GM12878 (cell line): ENCODE results near the gene CREB3L1. TPM values are rescaled to one million over a fixed set of nuclear protein-coding genes. Genes with fewer than 3 reads are reported as not detected.

Experiments used
- ATF2 ChIP-seq: IDR thresholded peaks from 2 replicates; pipeline ENCODE4 v1.6.1; 2012; ENCODE audit warnings: low read length, inconsistent platforms
- BACH1 ChIP-seq: fragments of 450-650 bp; IDR thresholded peaks from 2 replicates; pipeline ENCODE4 v1.6.1; 2017; ENCODE audit warnings: mild to moderate bottlenecking, borderline replicate concordance
- BCL3 ChIP-seq: IDR thresholded peaks from 2 replicates; pipeline ENCODE4 v1.6.1; 2011; ENCODE audit warnings: borderline replicate concordance, low read depth, mild to moderate bottlenecking, moderate library complexity, low read length; ENCODE audit not compliant: insufficient read depth, poor library complexity, severe bottlenecking
- CBX3 ChIP-seq: fragments of 200-600 bp; sonication (generic); IDR thresholded peaks from 2 replicates; pipeline ENCODE4 v1.6.1; 2016; ENCODE audit warnings: low read depth, borderline replicate concordance
- ELK1 ChIP-seq: IDR thresholded peaks from 2 replicates; pipeline ENCODE4 v1.6.1; 2012; ENCODE audit warnings: low read depth, low read length, improper control_type of control experiment
- FOS ChIP-seq: IDR thresholded peaks from 3 replicates; pipeline ENCODE4 v1.6.1; 2011; ENCODE audit warnings: borderline replicate concordance; ENCODE audit not compliant: insufficient read length; ENCODE audit errors: extremely low read depth
- HSF1 ChIP-seq: fragments of 150-350 bp; IDR thresholded peaks from 2 replicates; pipeline ENCODE4 v1.6.1; 2014; ENCODE audit warnings: mild to moderate bottlenecking, low read depth, low read length
- MTA2 ChIP-seq: fragments of 450-650 bp; IDR thresholded peaks from 2 replicates; pipeline ENCODE4 v1.6.1; 2016; ENCODE audit warnings: low read depth, mild to moderate bottlenecking, moderate library complexity
- MYB ChIP-seq: fragments of 150-350 bp; IDR thresholded peaks from 2 replicates; pipeline ENCODE4 v1.6.1; 2014; ENCODE audit warnings: mild to moderate bottlenecking, low read depth, low read length, borderline replicate concordance
- NFYB ChIP-seq: IDR thresholded peaks from 2 replicates; pipeline ENCODE4 v1.6.1; 2011; ENCODE audit warnings: low read depth, mild to moderate bottlenecking, low read length, improper control_type of control experiment, moderate library complexity; ENCODE audit not compliant: insufficient read depth
- NKRF ChIP-seq: fragments of 450-650 bp; conservative IDR thresholded peaks from 2 replicates; pipeline ENCODE4 v1.6.1; 2017; ENCODE audit warnings: mild to moderate bottlenecking, moderate library complexity
- PRDM15 ChIP-seq: fragments of 450-650 bp; formaldehyde crosslinking; IDR thresholded peaks from 2 replicates; pipeline ENCODE4 v1.4.0; 2020; ENCODE audit warnings: mild to moderate bottlenecking, moderate library complexity
- SMARCA5 ChIP-seq: fragments of 450-650 bp; IDR thresholded peaks from 2 replicates; pipeline ENCODE4 v1.6.1; 2017; ENCODE audit warnings: mild to moderate bottlenecking
- SUPT20H ChIP-seq: IDR thresholded peaks from 2 replicates; pipeline ENCODE4 v1.6.1; 2011; ENCODE audit warnings: low read depth, mild to moderate bottlenecking, low read length, moderate library complexity, borderline replicate concordance; ENCODE audit not compliant: control insufficient read depth
- TBL1XR1 ChIP-seq: IDR thresholded peaks from 2 replicates; pipeline ENCODE4 v1.6.1; 2012; ENCODE audit warnings: low read depth, low read length, improper control_type of control experiment
- ZNF207 ChIP-seq: fragments of 450-650 bp; IDR thresholded peaks from 2 replicates; pipeline ENCODE4 v1.6.1; 2014; ENCODE audit warnings: antibody characterized with exemption, mild to moderate bottlenecking, borderline replicate concordance
- ZNF217 ChIP-seq: fragments of 450-650 bp; IDR thresholded peaks from 2 replicates; pipeline ENCODE4 v1.6.1; 2017; ENCODE audit warnings: antibody characterized with exemption, mild to moderate bottlenecking
- ZNF622 ChIP-seq: fragments of 450-650 bp; IDR thresholded peaks from 2 replicates; pipeline ENCODE4 v1.6.1; 2017; ENCODE audit warnings: mild to moderate bottlenecking, inconsistent platforms
- polyA plus RNA-seq, 11 experiments: library from polyadenylated mRNA; depleted of rRNA in 4 of 11; unstranded in 6 of 11; stranded (reverse) in 5 of 11; fragments of >200 nt; fragmentation: Nextera tagmentation in 4 of 11; fragmentation: Illumina TruSeq in 1 of 11; extraction: Ambion mirVana in 4 of 11; extraction: Trizol in 1 of 11; gene quantifications; 1 replicate in 1 of 11; 2 replicates in 10 of 11; pipeline versions ENCODE4 v1.2.1 to v1.2.3, GENCODE V29; 2011 to 2016; ENCODE audit warnings: inconsistent platforms in 2 of 11, missing spikeins in 2 of 11, low read depth in 1 of 11
- total RNA-seq, 4 experiments: library from RNA; depleted of rRNA in 3 of 4; stranded (reverse); fragments of >200 nt in 3 of 4; fragmentation: Illumina TruSeq in 1 of 4; extraction: Trizol in 1 of 4; gene quantifications; 2 replicates each; pipeline versions ENCODE4 v1.2.1 to v1.2.3, GENCODE V29; 2013 to 2021

The CREB3L1 gene
- total and polyA plus RNA-seq, 10 of the 15 experiments (the other 5 are each of a cell fraction or from before 2014, with no cell fraction given) = 0.03 to 1.4 (median 0.22) TPM

- TF ChIP-seq BCL3 (no peak), HSF1 (no peak), ATF2 (no peak), ZNF207 (no peak), MTA2 (no peak), BACH1 (peak; percentile 51; the same call in 1 of the 2 replicates), PRDM15 (CRISPR knock-in tag) (no peak), FOS (no peak), NFYB (no peak), CBX3 (no peak), SUPT20H (no peak), ZNF217 (no peak), SMARCA5 (no peak), TBL1XR1 (no peak), ZNF622 (no peak), ELK1 (no peak), MYB (no peak), NKRF (no peak)
Observed at GRCh38 chr11:46352063-46352841, 74.8 kb downstream of the CREB3L1 start (continued).
